HG03469 (cell line): ENCODE data around the gene NYNRIN.
"Not testable (repeated sequence)": the region's sequence is repeated elsewhere in the genome, so short reads cannot be mapped to it uniquely, and the experiment has no call there.

Experiments
- ATAC-seq: cut with Tn5 transposase; IDR thresholded peaks from one replicate; pipeline ENCODE4 v1.9.1; 2021; ENCODE audit warnings: mild to moderate bottlenecking, moderate library complexity, moderate number of reproducible peaks; ENCODE audit not compliant: unreplicated experiment

NYNRIN gene

DNA sequence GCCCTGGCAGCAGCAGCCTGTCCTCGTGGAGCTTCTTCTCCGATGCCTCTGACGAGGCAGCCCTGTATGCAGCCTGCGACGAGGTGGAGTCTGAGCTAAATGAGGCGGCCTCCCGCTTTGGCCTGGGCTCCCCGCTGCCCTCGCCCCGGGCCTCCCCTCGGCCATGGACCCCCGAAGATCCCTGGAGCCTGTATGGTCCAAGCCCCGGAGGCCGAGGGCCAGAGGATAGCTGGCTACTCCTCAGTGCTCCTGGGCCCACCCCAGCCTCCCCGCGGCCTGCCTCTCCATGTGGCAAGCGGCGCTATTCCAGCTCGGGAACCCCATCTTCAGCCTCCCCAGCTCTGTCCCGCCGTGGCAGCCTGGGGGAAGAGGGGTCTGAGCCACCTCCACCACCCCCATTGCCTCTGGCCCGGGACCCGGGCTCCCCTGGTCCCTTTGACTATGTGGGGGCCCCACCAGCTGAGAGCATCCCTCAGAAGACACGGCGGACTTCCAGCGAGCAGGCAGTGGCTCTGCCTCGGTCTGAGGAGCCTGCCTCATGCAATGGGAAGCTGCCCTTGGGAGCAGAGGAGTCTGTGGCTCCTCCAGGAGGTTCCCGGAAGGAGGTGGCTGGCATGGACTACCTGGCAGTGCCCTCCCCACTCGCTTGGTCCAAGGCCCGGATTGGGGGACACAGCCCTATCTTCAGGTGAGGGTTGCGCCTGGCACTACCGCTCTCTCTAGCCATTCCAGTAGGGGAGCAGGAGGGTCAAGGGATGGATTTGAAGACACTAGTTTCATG, 28.7 kb upstream of the NYNRIN start:
- ATAC-seq: no peak

DNA sequence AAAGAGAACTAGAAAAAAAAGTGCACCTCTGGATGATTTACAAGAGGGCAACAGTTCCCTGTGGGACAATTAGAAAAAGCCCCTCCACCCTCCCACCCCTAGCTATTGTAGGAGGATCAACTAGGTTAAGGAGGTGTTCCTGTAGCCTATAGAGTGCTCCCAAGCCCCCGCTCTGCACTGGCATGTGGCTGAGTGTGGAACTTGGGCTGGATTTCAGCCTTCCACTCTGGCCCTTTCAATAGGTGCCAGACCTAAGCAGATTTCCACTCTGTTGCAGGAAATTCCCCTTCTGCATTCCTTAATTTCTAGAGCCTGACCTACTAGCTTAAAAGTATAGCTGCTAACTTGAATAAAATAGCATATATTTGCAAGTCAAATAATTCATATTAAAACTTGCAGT, 28.1 kb upstream of the NYNRIN start:
- ATAC-seq: no peak

GRCh38 chr14:24371605-24372004, 27.2 kb upstream of the NYNRIN start:
- ATAC-seq: not testable (repeated sequence)

DNA sequence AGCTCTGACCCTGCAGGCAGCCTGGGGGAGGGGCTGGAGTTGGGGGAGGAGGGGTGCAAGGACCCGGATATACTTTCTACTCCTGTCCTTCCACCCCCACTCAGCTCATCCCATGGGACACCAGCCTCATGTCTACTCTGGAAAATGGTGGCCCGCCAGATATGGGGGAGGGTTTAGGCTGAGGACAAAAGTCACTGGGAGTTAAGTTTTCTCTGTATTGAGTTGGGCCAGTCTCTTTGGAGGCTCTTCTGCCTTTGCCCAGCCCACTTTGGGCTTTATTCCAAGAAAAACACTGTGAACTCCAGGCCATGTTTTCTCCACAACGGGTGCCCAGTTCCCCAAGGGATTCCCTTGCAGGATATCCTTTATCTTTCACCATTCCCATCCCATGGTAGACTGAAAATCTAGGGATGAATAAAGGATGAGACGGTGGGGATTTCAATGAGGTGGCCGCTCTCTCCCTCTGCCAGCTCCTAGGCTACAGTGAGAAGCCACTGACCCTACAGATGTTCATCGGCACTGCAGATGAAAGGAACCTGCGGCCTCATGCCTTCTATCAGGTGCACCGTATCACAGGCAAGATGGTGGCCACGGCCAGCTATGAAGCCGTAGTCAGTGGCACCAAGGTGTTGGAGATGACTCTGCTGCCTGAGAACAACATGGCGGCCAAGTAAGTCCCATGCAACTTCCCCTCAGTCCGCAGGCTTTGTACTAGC, 25.9 kb upstream of the NYNRIN start:
- no peak for ATAC-seq

DNA sequence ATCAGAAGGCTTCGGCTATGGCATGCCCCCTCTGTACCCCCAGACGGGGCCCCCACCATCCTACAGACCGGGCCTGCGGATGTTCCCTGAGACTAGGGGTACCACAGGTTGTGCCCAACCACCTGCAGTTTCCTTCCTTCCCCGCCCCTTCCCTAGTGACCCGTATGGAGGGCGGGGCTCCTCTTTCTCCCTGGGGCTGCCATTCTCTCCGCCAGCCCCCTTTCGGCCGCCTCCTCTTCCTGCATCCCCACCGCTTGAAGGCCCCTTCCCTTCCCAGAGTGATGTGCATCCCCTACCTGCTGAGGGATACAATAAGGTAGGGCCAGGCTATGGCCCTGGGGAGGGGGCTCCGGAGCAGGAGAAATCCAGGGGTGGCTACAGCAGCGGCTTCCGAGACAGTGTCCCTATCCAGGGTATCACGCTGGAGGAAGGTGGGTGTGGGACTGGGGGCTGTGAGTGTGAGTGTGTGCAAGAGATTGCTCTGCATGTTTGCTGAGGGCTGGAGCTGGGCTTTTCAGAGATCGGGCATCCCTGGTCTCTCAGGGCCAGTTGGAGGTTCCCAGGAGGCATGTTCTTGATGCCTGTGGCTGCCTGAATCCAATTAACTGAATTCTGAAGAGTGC, 22.2 kb upstream of the NYNRIN start:
- ATAC-seq: no peak

- no peak for ATAC-seq
These were observed 21.7 kb upstream of the NYNRIN start for GRCh38 chr14:24377126-24377525.

DNA sequence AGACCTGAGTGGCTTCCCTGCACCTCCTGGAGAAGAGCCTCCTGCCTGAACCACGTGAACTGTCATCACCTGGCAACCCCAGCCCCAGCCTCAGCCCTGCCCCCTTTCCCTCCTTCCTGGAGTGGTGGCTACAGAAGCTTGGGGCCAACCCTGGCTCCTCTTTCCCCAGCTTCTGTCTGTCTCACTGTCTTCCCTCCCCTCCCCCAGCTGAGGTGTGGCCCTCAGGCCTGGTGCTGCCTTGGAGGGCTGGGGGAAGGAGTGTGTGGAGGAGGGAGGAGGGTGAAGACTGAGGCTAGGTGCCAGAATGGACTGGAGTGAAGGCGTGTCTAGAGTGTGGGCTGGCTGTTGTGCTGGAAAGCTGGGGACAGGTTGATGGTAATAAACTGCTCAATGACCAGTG, 21.1 kb upstream of the NYNRIN start:
- ATAC-seq: no peak

GRCh38 chr14:24378327-24378726, 20.5 kb upstream of the NYNRIN start:
- ATAC-seq: no peak

GRCh38 chr14:24378981-24379906, 19.6 kb upstream of the NYNRIN start:
- ATAC-seq: no peak

- ATAC-seq: no peak
These were observed 18.7 kb upstream of the NYNRIN start for GRCh38 chr14:24379907-24380730.

DNA sequence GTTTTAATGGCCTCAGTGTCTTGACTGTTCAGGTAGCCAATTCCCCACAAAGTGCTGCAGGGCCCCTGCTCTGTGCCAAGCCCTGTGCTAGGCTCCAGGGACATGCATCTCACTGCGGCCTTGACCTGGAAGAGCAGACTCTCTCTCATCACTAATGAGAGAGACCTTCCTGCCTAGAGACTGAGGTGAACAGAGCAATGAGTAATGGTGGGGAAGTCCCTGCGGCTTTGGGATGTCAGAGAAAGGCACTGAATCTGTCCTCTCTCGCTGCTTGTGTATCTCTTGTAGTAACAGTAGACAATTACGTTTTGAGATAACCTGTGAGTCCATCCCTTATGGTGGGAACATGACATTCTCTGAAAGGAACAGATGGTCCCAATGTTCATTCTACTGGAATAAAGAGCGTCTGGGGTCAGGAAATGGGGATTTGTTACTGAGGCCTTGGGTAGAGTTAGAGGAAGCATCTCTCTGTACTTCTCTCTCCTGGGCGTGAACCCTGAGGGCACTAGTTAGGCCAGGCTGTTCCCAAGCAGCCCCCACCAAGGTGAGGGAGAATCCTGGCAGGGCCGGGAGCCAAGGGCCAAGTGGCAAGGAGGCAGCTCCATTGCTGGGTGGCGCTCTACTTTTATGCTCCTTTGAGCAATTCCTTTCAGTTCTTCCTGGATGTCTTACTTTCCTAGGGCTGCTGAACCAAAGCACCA, 17.3 kb upstream of the NYNRIN start:
- ATAC-seq: no peak

- ATAC-seq: no peak
These were observed 16.8 kb upstream of the NYNRIN start for GRCh38 chr14:24382064-24382371.

- ATAC-seq: no peak
These were observed 14.6 kb upstream of the NYNRIN start for GRCh38 chr14:24384169-24384568.

GRCh38 chr14:24385524-24385923, 13.3 kb upstream of the NYNRIN start:
- ATAC-seq: no peak

DNA sequence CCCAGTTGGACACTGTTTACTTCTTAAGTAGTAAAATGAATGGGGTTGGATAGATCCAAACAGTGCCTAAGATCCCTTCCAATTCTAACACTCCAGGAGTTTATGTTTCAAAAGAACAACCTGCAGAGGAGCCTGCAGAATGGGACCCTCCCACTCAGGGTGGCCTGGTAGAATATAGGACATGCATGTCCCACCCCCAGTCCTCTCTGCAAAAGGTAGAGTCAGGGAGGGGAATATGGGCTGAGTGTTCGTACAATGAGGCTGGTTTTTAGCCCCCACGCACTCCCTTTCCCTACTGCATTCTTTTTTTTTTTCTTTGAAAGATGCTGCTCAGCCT, 11.8 kb upstream of the NYNRIN start:
- ATAC-seq: no peak

DNA sequence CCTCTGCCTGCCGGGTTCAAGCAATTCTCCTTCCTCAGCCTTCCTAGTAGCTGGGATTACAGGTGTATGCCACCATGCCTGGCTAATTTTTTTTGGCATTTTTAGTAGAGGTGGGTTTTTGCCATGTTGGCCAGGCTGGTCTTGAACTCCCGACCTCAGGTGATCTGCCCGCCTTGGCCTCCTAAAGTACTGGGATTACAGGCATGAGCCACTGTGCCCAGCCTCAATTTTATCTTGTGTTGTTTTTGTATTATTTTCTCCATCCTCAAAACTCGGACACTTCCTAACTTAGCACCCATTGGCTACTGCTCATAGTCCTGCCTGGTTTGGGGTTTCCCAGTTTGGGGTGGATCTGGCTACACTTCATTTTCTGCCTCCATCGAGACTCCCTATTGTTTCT, 11.2 kb upstream of the NYNRIN start:
- ATAC-seq: not testable (repeated sequence)

DNA sequence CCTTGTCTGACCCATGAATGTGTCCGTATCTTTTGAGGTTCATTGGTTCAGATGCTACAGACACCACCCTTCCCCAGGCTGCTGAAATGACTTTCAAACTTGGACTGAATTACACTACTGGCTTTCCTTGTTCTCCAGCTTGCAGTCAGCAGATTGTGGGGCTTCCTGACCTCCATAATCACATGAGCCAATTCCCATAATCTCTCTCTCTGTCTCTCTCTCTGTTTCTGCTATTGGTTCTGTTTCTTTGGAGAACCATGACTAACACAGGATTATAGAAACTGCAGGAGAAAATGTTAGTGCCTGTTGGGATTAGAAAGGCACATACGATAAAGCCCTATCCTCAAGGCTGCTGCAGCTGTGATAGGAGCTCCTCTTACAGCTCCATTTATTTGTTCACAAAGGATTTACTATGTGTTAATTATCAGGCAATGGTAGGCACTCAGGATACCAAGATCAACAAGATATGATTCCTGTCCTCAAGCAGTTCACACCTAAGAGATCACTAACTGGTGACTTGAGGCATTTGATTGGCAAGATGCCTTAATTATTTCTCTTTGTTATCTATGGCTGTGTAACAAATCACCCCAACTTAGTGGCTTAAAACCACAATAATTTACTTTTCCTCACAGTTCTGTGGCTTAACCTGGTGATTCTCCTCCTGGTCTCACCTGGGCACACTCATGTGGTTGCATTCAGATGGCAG, 10.2 kb upstream of the NYNRIN start:
- no peak for ATAC-seq

- ATAC-seq: no peak
These were observed 9.5 kb upstream of the NYNRIN start for GRCh38 chr14:24389226-24389848.
